Fibroblast of skin of right biceps (primary cell): ENCODE data around the gene KIRREL3.

Experiments used
- DNase-seq: peaks from one replicate; pipeline ENCODE4 v3.0.0-alpha.2; 2013

The KIRREL3 gene

GRCh38 chr11:126700768-126701519 is 299.6 kb downstream of the KIRREL3 start:
- DNase-seq, result peak; percentile 57

- DNase-seq, result no peak
Observed at GRCh38 chr11:126698576-126698975, 302.0 kb downstream of the KIRREL3 start.

GRCh38 chr11:126697936-126698335 is 302.6 kb downstream of the KIRREL3 start:
- no peak for DNase-seq

GRCh38 chr11:126696982-126697381 is 303.6 kb downstream of the KIRREL3 start:
- no peak for DNase-seq

- DNase-seq, result no peak
Observed at GRCh38 chr11:126695293-126695692, 305.3 kb downstream of the KIRREL3 start.

- no peak for DNase-seq
Observed at GRCh38 chr11:126694065-126694625, 306.4 kb downstream of the KIRREL3 start.

GRCh38 chr11:126687477-126687876 is 313.1 kb downstream of the KIRREL3 start:
- DNase-seq, result no peak

GRCh38 chr11:126686938-126687337 is 313.6 kb downstream of the KIRREL3 start:
- no peak for DNase-seq

- DNase-seq, result no peak
Observed at GRCh38 chr11:126683766-126684728, 316.5 kb downstream of the KIRREL3 start.

GRCh38 chr11:126682590-126682989 is 318.0 kb downstream of the KIRREL3 start:
- DNase-seq, result no peak

- no peak for DNase-seq
Observed at GRCh38 chr11:126680700-126681099, 319.9 kb downstream of the KIRREL3 start.

GRCh38 chr11:126680131-126680530 is 320.4 kb downstream of the KIRREL3 start:
- DNase-seq, result peak; percentile 39

GRCh38 chr11:126679033-126679432 is 321.5 kb downstream of the KIRREL3 start:
- DNase-seq, result no peak

- DNase-seq, result no peak
Observed at GRCh38 chr11:126676536-126676935, 324.0 kb downstream of the KIRREL3 start.

GRCh38 chr11:126673319-126673718 is 327.3 kb downstream of the KIRREL3 start:
- DNase-seq, result no peak

- DNase-seq, result peak; percentile 50
Observed at GRCh38 chr11:126669416-126669815, 331.2 kb downstream of the KIRREL3 start.

GRCh38 chr11:126664643-126665042 is 335.9 kb downstream of the KIRREL3 start:
- DNase-seq, result no peak

GRCh38 chr11:126663749-126664592 is 336.6 kb downstream of the KIRREL3 start:
- no peak for DNase-seq

- DNase-seq, result no peak
Observed at GRCh38 chr11:126662035-126662790, 338.4 kb downstream of the KIRREL3 start.

- no peak for DNase-seq
Observed at GRCh38 chr11:126660761-126661425, 339.7 kb downstream of the KIRREL3 start.

GRCh38 chr11:126660321-126660720 is 340.2 kb downstream of the KIRREL3 start:
- DNase-seq, result no peak
